ENCODE results near the gene EPHA10.

GRCh38 chr1:37718181-37718900, 46.6 kb downstream of the EPHA10 start:
- TF ChIP-seq CTCF (conservative IDR thresholded peaks at IDR 0.05; ENCODE audit: low read length) (no peak), EZH2phosphoT487 (IDR thresholded peaks at IDR 0.05; ENCODE audit: borderline replicate concordance) (no peak)
